Measurements from ENCODE around the gene KATNB1. TPM values are rescaled to one million over a fixed set of nuclear protein-coding genes. Genes with fewer than 3 reads are reported as not detected.

Gene KATNB1
- total RNA-seq, 1 experiment from 2014 or later = 8.1 TPM

DNA sequence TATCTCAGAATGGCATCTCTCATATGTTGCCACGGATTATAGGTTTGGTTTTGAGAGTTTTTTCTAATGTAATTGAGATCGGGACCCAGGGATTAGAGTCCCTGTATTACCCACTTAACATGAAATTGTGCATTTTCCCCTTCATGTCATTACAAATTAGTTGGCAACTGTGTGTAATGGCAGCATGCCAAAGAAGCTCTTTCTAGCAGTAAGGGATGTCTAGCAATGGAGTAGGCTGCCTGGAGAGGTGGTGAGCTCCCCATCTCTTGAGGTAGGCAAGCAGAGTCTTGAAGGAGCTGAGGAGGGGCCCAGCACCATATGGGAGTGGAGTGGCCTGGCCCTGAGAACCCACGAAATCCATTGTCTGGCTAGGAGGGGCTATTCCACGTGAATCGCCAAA, 10.0 kb upstream of the KATNB1 start:
- no peak overlapping the region for H3K4me3 ChIP-seq (ENCODE audit: low read depth in 2 of 2, low read length in 2 of 2)
- no peak overlapping the region for H3K27ac ChIP-seq (ENCODE audit: low read length)
- ChIA-PET CTCF (no interaction called here), POLR2A (no interaction called here)
- no TSS peak for BruUV-seq (replicated peaks)
- DNase-seq (ENCODE audit: low read depth, low spot score) (no peak), ATAC-seq (no peak)
- no peaks in the 10 kb centered on the region for H3K9me3 ChIP-seq (ENCODE audit: control insufficient read depth, insufficient read depth, low read depth, low read length)
- H3K27me3 ChIP-seq (ENCODE audit: control insufficient read depth, insufficient read depth, low read length) = no peaks in the 10 kb centered on the region
- intact Hi-C loops (cut with micrococcal nuclease; ENCODE audit: unreplicated experiment) (no loop called here), in situ Hi-C loops (cut with HindIII; ENCODE audit: low pct_unique_long_range_greater_than_20kb, low sequenced_read_pairs) (no loop called here)
- no peaks in the 10 kb centered on the region for H3K36me3 ChIP-seq (ENCODE audit: control insufficient read depth, insufficient read depth, low read length)
- no peaks in the 10 kb centered on the region for H3K4me1 ChIP-seq (ENCODE audit: control insufficient read depth, insufficient read depth, low read length)
- TF ChIP-seq TCF7L2 (IDR thresholded peaks at IDR 0.05; ENCODE audit: low read depth, low read length) = no peak
- TF ChIP-seq, protein P1, sequence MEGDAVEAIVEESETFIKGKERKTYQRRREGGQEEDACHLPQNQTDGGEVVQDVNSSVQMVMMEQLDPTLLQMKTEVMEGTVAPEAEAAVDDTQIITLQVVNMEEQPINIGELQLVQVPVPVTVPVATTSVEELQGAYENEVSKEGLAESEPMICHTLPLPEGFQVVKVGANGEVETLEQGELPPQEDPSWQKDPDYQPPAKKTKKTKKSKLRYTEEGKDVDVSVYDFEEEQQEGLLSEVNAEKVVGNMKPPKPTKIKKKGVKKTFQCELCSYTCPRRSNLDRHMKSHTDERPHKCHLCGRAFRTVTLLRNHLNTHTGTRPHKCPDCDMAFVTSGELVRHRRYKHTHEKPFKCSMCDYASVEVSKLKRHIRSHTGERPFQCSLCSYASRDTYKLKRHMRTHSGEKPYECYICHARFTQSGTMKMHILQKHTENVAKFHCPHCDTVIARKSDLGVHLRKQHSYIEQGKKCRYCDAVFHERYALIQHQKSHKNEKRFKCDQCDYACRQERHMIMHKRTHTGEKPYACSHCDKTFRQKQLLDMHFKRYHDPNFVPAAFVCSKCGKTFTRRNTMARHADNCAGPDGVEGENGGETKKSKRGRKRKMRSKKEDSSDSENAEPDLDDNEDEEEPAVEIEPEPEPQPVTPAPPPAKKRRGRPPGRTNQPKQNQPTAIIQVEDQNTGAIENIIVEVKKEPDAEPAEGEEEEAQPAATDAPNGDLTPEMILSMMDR (IDR thresholded peaks at IDR 0.05) = no peak
- TF ChIP-seq POLR2AphosphoS5 (IDR thresholded peaks at IDR 0.05; ENCODE audit: low read depth, low read length) = no peak
- no peak for TF ChIP-seq SIN3A (IDR thresholded peaks at IDR 0.05; ENCODE audit: borderline replicate concordance, insufficient read depth, low read depth, low read length)
- TF ChIP-seq, protein P2, sequence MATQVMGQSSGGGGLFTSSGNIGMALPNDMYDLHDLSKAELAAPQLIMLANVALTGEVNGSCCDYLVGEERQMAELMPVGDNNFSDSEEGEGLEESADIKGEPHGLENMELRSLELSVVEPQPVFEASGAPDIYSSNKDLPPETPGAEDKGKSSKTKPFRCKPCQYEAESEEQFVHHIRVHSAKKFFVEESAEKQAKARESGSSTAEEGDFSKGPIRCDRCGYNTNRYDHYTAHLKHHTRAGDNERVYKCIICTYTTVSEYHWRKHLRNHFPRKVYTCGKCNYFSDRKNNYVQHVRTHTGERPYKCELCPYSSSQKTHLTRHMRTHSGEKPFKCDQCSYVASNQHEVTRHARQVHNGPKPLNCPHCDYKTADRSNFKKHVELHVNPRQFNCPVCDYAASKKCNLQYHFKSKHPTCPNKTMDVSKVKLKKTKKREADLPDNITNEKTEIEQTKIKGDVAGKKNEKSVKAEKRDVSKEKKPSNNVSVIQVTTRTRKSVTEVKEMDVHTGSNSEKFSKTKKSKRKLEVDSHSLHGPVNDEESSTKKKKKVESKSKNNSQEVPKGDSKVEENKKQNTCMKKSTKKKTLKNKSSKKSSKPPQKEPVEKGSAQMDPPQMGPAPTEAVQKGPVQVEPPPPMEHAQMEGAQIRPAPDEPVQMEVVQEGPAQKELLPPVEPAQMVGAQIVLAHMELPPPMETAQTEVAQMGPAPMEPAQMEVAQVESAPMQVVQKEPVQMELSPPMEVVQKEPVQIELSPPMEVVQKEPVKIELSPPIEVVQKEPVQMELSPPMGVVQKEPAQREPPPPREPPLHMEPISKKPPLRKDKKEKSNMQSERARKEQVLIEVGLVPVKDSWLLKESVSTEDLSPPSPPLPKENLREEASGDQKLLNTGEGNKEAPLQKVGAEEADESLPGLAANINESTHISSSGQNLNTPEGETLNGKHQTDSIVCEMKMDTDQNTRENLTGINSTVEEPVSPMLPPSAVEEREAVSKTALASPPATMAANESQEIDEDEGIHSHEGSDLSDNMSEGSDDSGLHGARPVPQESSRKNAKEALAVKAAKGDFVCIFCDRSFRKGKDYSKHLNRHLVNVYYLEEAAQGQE (IDR thresholded peaks at IDR 0.05; ENCODE audit: insufficient read depth in 1 of 2, low read depth in 2 of 2, low read length in 1 of 2) = no peak

DNA sequence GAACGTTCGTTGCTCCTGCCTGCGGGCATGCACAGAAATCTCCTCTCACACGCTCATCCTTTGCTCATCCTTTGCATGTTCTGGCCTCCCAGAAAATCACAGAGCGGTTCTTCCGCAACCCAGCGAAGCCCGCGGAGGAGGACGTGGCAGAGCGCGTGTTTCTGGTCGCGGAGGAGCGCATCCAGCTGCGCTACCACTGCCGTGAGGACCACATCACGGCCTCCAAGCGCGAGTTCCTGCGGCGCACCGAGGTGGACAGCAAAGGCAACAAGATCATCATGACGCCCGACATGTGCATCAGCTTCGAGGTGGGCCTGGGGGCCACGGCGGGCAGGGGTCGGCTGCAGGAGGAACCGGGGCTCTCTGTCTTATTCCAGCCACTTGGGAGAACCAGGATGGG, 9.6 kb upstream of the KATNB1 start:
- CTCF ChIA-PET = no interaction called here
- H3K9me3 ChIP-seq (ENCODE audit: control insufficient read depth, insufficient read depth, low read depth, low read length) = no peaks in the 10 kb centered on the region
- no peak overlapping the region for H3K27ac ChIP-seq (ENCODE audit: low read length)
- intact Hi-C loops (cut with micrococcal nuclease; ENCODE audit: unreplicated experiment) = no loop called here
- H3K36me3 ChIP-seq (ENCODE audit: control insufficient read depth, insufficient read depth, low read length) = no peaks in the 10 kb centered on the region
- ATAC-seq = no peak
- H3K4me1 ChIP-seq (ENCODE audit: control insufficient read depth, insufficient read depth, low read length) = no peaks in the 10 kb centered on the region
- TF ChIP-seq POLR2AphosphoS5 (IDR thresholded peaks at IDR 0.05; ENCODE audit: low read depth, low read length) = no peak
- TF ChIP-seq SIN3A (IDR thresholded peaks at IDR 0.05; ENCODE audit: borderline replicate concordance, insufficient read depth, low read depth, low read length) = no peak
- TF ChIP-seq TCF7L2 (IDR thresholded peaks at IDR 0.05; ENCODE audit: low read depth, low read length) = no peak
- TF ChIP-seq, protein P1 (IDR thresholded peaks at IDR 0.05) = no peak
- TF ChIP-seq, protein P2 (IDR thresholded peaks at IDR 0.05; ENCODE audit: insufficient read depth in 1 of 2, low read depth in 2 of 2, low read length in 1 of 2) = no peak
- in situ Hi-C loops (cut with HindIII; ENCODE audit: low pct_unique_long_range_greater_than_20kb, low sequenced_read_pairs) = no loop called here
- DNase-seq (ENCODE audit: low read depth, low spot score) = no peak
- POLR2A ChIA-PET = no interaction called here
- no peak overlapping the region for H3K4me3 ChIP-seq (ENCODE audit: low read depth in 2 of 2, low read length in 2 of 2)
- H3K27me3 ChIP-seq (ENCODE audit: control insufficient read depth, insufficient read depth, low read length) = no peaks in the 10 kb centered on the region
- no TSS peak for BruUV-seq (replicated peaks)
